GM18505 (cell line): ENCODE measurements around the gene ACOT12.

Experiments used
- ATAC-seq: cut with Tn5 transposase; IDR thresholded peaks from one replicate; pipeline ENCODE4 v1.9.1; 2021; ENCODE audit not compliant: unreplicated experiment
- POLR2A ChIP-seq: IDR thresholded peaks from 4 replicates; pipeline ENCODE4 v1.6.1; 2011; ENCODE audit warnings: borderline replicate concordance; ENCODE audit not compliant: insufficient read depth, insufficient read length; ENCODE audit errors: extremely low read depth

ACOT12 gene

GRCh38 chr5:81283976-81284375 is 110.0 kb downstream of the ACOT12 start:
- TF ChIP-seq POLR2A, result no peak
- ATAC-seq, result no peak
